ENCODE data around the gene ZC3H13. TPM values are rescaled to one million over a fixed set of nuclear protein-coding genes. Genes with fewer than 3 reads are reported as not detected.

ZC3H13 gene
- total RNA-seq, 1 donor from 2014 or later: 39.6 TPM

GRCh38 chr13:46040763-46041162, 11.8 kb downstream of the ZC3H13 start:
- H3K4me1 Mint-ChIP-seq (ENCODE audit: low read depth): peaks cover 40% of the 10 kb centered on the region
- no peaks in the 10 kb centered on the region for H3K27me3 Mint-ChIP-seq (ENCODE audit: low read depth)
- H3K36me3 Mint-ChIP-seq (ENCODE audit: low read depth): peaks cover 5% of the 10 kb centered on the region
- no peaks in the 10 kb centered on the region for H3K9me3 Mint-ChIP-seq (ENCODE audit: low read depth)
- TF ChIP-seq CTCF (IDR thresholded peaks at IDR 0.05): no peak
- no peak overlapping the region for H3K4me3 Mint-ChIP-seq (ENCODE audit: unreplicated experiment)
- no peak for DNase-seq (ENCODE audit: low spot score)
- peak overlapping the region; percentile 76 for H3K27ac Mint-ChIP-seq (ENCODE audit: unreplicated experiment)

GRCh38 chr13:46039411-46040182, 12.9 kb downstream of the ZC3H13 start:
- peak overlapping the region; percentile 5 for H3K27ac Mint-ChIP-seq (ENCODE audit: unreplicated experiment)
- no peak for DNase-seq (ENCODE audit: low spot score)
- no peak overlapping the region for H3K4me3 Mint-ChIP-seq (ENCODE audit: unreplicated experiment)
- no peak for TF ChIP-seq CTCF (IDR thresholded peaks at IDR 0.05)
- H3K27me3 Mint-ChIP-seq (ENCODE audit: low read depth): no peaks in the 10 kb centered on the region
- peaks cover 33% of the 10 kb centered on the region for H3K4me1 Mint-ChIP-seq (ENCODE audit: low read depth)
- H3K36me3 Mint-ChIP-seq (ENCODE audit: low read depth): peaks cover 5% of the 10 kb centered on the region
- H3K9me3 Mint-ChIP-seq (ENCODE audit: low read depth): no peaks in the 10 kb centered on the region

- peaks cover 33% of the 10 kb centered on the region for H3K4me1 Mint-ChIP-seq (ENCODE audit: low read depth)
- H3K4me3 Mint-ChIP-seq (ENCODE audit: unreplicated experiment): no peak overlapping the region
- peaks cover 9% of the 10 kb centered on the region for H3K36me3 Mint-ChIP-seq (ENCODE audit: low read depth)
- no peak overlapping the region for H3K27ac Mint-ChIP-seq (ENCODE audit: unreplicated experiment)
- H3K27me3 Mint-ChIP-seq (ENCODE audit: low read depth): no peaks in the 10 kb centered on the region
- no peak for DNase-seq (ENCODE audit: low spot score)
- H3K9me3 Mint-ChIP-seq (ENCODE audit: low read depth): peaks cover 7% of the 10 kb centered on the region
- TF ChIP-seq CTCF (IDR thresholded peaks at IDR 0.05): no peak
These were observed 14.2 kb downstream of the ZC3H13 start for GRCh38 chr13:46038296-46038695.

- Mint-ChIP-seq H3K4me3 (ENCODE audit: unreplicated experiment) (no peak overlapping the region), H3K27me3 (ENCODE audit: low read depth) (no peaks in the 10 kb centered on the region), H3K9me3 (ENCODE audit: low read depth) (peaks cover 19% of the 10 kb centered on the region), H3K36me3 (ENCODE audit: low read depth) (peaks cover 15% of the 10 kb centered on the region), H3K4me1 (ENCODE audit: low read depth) (peaks cover 10% of the 10 kb centered on the region), H3K27ac (ENCODE audit: unreplicated experiment) (no peak overlapping the region)
- DNase-seq (ENCODE audit: low spot score): no peak
- no peak for TF ChIP-seq CTCF (IDR thresholded peaks at IDR 0.05)
These were observed 17.5 kb downstream of the ZC3H13 start for GRCh38 chr13:46035066-46035465.

- H3K36me3 Mint-ChIP-seq (ENCODE audit: low read depth): peaks cover 19% of the 10 kb centered on the region
- TF ChIP-seq CTCF (IDR thresholded peaks at IDR 0.05): no peak
- H3K9me3 Mint-ChIP-seq (ENCODE audit: low read depth): peaks cover 30% of the 10 kb centered on the region
- no peaks in the 10 kb centered on the region for H3K27me3 Mint-ChIP-seq (ENCODE audit: low read depth)
- no peak overlapping the region for H3K4me3 Mint-ChIP-seq (ENCODE audit: unreplicated experiment)
- DNase-seq (ENCODE audit: low spot score): no peak
- no peak overlapping the region for H3K27ac Mint-ChIP-seq (ENCODE audit: unreplicated experiment)
- no peaks in the 10 kb centered on the region for H3K4me1 Mint-ChIP-seq (ENCODE audit: low read depth)
These were observed 20.2 kb downstream of the ZC3H13 start for GRCh38 chr13:46032341-46032740.
